Measurements from ENCODE around the gene RHBDD1. TPM values are rescaled to one million over a fixed set of nuclear protein-coding genes. Genes with fewer than 3 reads are reported as not detected.

RHBDD1 gene
- total and polyA plus RNA-seq, 2 donors (not counting 1 experiment from before 2014, with no cell fraction given), result 21.2 to 128 TPM

- Histone ChIP-seq H3K9ac (ENCODE audit: low read length) (no peak overlapping the region), H3K9me3 (ENCODE audit: control extremely low read depth in 1 of 3, control insufficient read depth in 2 of 3, insufficient read depth in 1 of 3, low read length in 2 of 3) (peaks cover 0 to 16% (median 0%) of the 10 kb centered on the region in 3 donors), H3K4me1 (ENCODE audit: control insufficient read depth in 2 of 2, insufficient read depth in 2 of 2, low read length in 2 of 2) (peaks cover 18 to 28% of the 10 kb centered on the region in 2 donors), H3K79me2 (ENCODE audit: control insufficient read depth, insufficient read depth, low read length) (peaks cover 11% of the 10 kb centered on the region), H3K36me3 (replicated peaks in 1 of 2; ENCODE audit: control extremely low read depth in 1 of 2, control insufficient read depth in 1 of 2, extremely low read depth in 1 of 2, insufficient read depth in 2 of 2, low read length in 1 of 2) (no peaks in the 10 kb centered on the region), H3K27me3 (replicated peaks in 1 of 4; ENCODE audit: control extremely low read depth in 1 of 4, control insufficient read depth in 3 of 4, insufficient read depth in 4 of 4, low read length in 3 of 4) (no peaks in the 10 kb centered on the region), H4K20me1 (ENCODE audit: control insufficient read depth, insufficient read depth, low read length, poor library complexity, severe bottlenecking) (peaks cover 9% of the 10 kb centered on the region), H3K4me2 (replicated peaks; ENCODE audit: low read depth, low read length, poor library complexity, severe bottlenecking) (no peak overlapping the region), H2AFZ (ENCODE audit: insufficient read depth, low read depth, low read length, poor library complexity, severe bottlenecking) (no peak overlapping the region), H3K27ac (ENCODE audit: low read length in 2 of 2) (no peak overlapping the region), H3K4me3 (ENCODE audit: control extremely low read depth in 1 of 5, extremely low read depth in 1 of 5, insufficient read depth in 1 of 5, low read depth in 2 of 5, low read length in 4 of 5) (no peak overlapping the region)
- ATAC-seq (ENCODE audit: low read depth) (no peak), DNase-seq (peak; percentile 7)
- no peak overlapping the region for H3K4me3 Mint-ChIP-seq
- POLR2A ChIA-PET, result no interaction called here
- TF ChIP-seq EZH2 (IDR thresholded peaks at IDR 0.05; ENCODE audit: borderline replicate concordance, insufficient read depth, low read depth, low read length, poor library complexity, severe bottlenecking) (no peak), CTCF (IDR thresholded peaks at IDR 0.05) (no peak)
- H3K27ac Mint-ChIP-seq, result no peak overlapping the region
- H3K27me3 Mint-ChIP-seq, result no peaks in the 10 kb centered on the region
- intact Hi-C loops (cut with micrococcal nuclease), result loop anchor here (10.0 kb wide), 2 partner anchors 471 to 1861 kb away; no protein-coding TSS in a partner anchor
- no peaks in the 10 kb centered on the region for H3K9me3 Mint-ChIP-seq (ENCODE audit: insufficient read depth)
- CTCF ChIA-PET, result interaction anchor here (0.5 to 1.7 kb wide), 5 partner anchors 23 to 907 kb away, joined by 3 to 5 read pairs (median 4); no protein-coding TSS in a partner anchor
- 97% methylated on average over 23 of the region's 25 CpGs for WGBS (ENCODE audit: insufficient coverage)
- H3K4me1 Mint-ChIP-seq, result peaks cover 48% of the 10 kb centered on the region
These were observed 39.6 kb upstream of the RHBDD1 start for GRCh38 chr2:226796012-226796839.

- no peak overlapping the region for H3K27ac ChIP-seq (ENCODE audit: low read length in 2 of 2)
- H3K27ac Mint-ChIP-seq, result no peak overlapping the region
- intact Hi-C loops (cut with micrococcal nuclease), result loop anchor here (10.0 kb wide), 2 partner anchors 472 to 1862 kb away; no protein-coding TSS in a partner anchor
- H3K4me1 ChIP-seq (ENCODE audit: control insufficient read depth in 2 of 2, insufficient read depth in 2 of 2, low read length in 2 of 2), result peaks cover 24 to 33% of the 10 kb centered on the region in 2 donors
- no peak overlapping the region for H3K9ac ChIP-seq (ENCODE audit: low read length)
- H3K27me3 Mint-ChIP-seq, result no peaks in the 10 kb centered on the region
- H3K79me2 ChIP-seq (ENCODE audit: control insufficient read depth, insufficient read depth, low read length), result peaks cover 11% of the 10 kb centered on the region
- H3K9me3 Mint-ChIP-seq (ENCODE audit: insufficient read depth), result no peaks in the 10 kb centered on the region
- peaks cover 52% of the 10 kb centered on the region for H3K4me1 Mint-ChIP-seq
- ChIA-PET POLR2A (no interaction called here), CTCF (interaction anchor here (1.1 to 3.7 kb wide), 4 partner anchors 25 to 908 kb away, joined by 3 to 27 read pairs (median 4); no protein-coding TSS in a partner anchor)
- H3K4me3 ChIP-seq (ENCODE audit: control extremely low read depth in 1 of 5, extremely low read depth in 1 of 5, insufficient read depth in 1 of 5, low read depth in 2 of 5, low read length in 4 of 5), result no peak overlapping the region
- DNase-seq (peak; percentile 30), ATAC-seq (ENCODE audit: low read depth) (no peak)
- H3K4me3 Mint-ChIP-seq, result peak overlapping the region; percentile 55
- peaks cover 9% of the 10 kb centered on the region for H4K20me1 ChIP-seq (ENCODE audit: control insufficient read depth, insufficient read depth, low read length, poor library complexity, severe bottlenecking)
- H3K9me3 ChIP-seq (ENCODE audit: control extremely low read depth in 1 of 3, control insufficient read depth in 2 of 3, insufficient read depth in 1 of 3, low read length in 2 of 3), result peaks cover 0 to 16% (median 0%) of the 10 kb centered on the region in 3 donors
- H3K27me3 ChIP-seq (replicated peaks in 1 of 4; ENCODE audit: control extremely low read depth in 1 of 4, control insufficient read depth in 3 of 4, insufficient read depth in 4 of 4, low read length in 3 of 4), result no peaks in the 10 kb centered on the region
- H2AFZ ChIP-seq (ENCODE audit: insufficient read depth, low read depth, low read length, poor library complexity, severe bottlenecking), result no peak overlapping the region
- TF ChIP-seq CTCF (IDR thresholded peaks at IDR 0.05) (peak; percentile 17), EZH2 (IDR thresholded peaks at IDR 0.05; ENCODE audit: borderline replicate concordance, insufficient read depth, low read depth, low read length, poor library complexity, severe bottlenecking) (no peak)
- H3K4me2 ChIP-seq (replicated peaks; ENCODE audit: low read depth, low read length, poor library complexity, severe bottlenecking), result no peak overlapping the region
- no peaks in the 10 kb centered on the region for H3K36me3 ChIP-seq (replicated peaks in 1 of 2; ENCODE audit: control extremely low read depth in 1 of 2, control insufficient read depth in 1 of 2, extremely low read depth in 1 of 2, insufficient read depth in 2 of 2, low read length in 1 of 2)
- WGBS (ENCODE audit: insufficient coverage), result 87% methylated on average over 17 of the region's 17 CpGs
These were observed 39.0 kb upstream of the RHBDD1 start for GRCh38 chr2:226796840-226797288.
